HG02943 (cell line): ENCODE results near the gene NPSR1.
"Not testable (repeated sequence)": the region's sequence is repeated elsewhere in the genome, so short reads cannot be mapped to it uniquely, and the experiment has no call there.

ENCODE experiments used
- ATAC-seq: cut with Tn5 transposase; IDR thresholded peaks from one replicate; pipeline ENCODE4 v1.9.1; 2021; ENCODE audit warnings: mild to moderate bottlenecking, low read depth, moderate library complexity; ENCODE audit not compliant: unreplicated experiment

NPSR1 gene

DNA sequence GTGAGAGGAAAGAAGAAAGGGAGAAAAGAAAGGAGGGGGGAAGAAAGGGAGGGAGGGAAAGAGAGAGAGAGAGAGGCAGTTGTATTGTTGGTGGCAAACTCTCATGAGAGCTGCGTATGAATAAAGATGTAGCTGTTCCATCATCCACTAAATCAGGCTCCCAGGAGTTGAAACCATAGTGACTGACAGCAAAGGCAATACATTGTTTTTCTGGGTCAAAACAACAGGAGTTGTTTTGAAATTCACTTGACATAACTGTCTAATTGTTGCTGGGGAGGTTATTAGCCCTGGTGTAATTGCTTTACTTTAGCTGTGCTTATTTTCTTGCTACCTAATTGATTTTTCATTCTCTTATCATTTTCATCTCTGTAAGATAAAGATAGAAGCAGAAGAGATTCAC lies 173.4 kb downstream of the NPSR1 start:
- ATAC-seq, result no peak

DNA sequence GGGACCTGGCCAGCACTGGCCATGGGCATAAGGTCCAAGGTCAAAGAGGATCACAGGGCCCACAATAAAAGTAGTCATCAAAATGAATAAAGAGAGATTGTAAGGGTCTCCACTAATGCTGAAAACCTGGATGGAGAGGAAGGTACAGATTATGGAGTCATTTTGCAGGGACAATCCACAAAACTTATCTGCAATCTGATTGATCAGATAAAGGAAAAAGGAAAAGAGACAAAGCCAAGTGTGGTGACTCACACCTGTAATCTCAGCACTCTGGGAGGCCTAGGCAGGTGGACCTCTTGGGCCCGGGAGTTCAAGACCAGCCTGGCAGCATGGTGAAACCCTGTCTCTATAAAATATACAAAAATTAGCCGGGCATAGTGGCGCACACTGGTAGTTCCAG lies 174.0 kb downstream of the NPSR1 start:
- no peak for ATAC-seq

DNA sequence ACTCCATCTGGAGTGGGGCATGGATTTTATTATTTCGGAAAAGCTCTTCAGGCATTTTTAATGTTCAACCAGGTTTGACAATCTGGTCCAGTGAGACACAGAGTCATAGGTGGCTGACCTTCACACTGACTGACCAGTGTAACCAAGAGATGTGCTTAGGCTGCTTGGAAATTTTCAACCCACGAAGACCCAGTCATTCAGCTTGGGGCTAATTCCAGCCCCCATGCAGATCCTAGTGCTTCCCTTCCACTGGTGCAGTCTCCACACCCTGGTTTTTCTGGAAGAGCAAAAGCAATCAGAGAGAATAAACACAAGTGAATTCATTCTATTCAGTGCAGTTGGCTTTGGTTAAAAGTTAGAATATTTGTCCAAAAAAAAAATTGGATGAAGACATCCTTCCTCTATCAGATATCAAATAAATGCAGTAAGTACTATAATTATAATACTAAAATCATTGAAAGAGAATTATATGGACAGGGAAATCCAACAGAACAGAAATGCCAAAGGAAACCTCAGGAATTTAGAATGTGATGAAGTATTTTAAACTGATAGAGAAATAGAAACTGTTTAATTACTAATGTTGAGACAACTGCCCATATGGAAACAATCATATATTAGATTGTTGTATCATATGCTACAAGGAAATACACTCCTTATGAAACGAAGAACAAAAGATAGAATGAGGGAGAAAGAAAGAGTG lies 178.0 kb downstream of the NPSR1 start:
- ATAC-seq, result no peak

DNA sequence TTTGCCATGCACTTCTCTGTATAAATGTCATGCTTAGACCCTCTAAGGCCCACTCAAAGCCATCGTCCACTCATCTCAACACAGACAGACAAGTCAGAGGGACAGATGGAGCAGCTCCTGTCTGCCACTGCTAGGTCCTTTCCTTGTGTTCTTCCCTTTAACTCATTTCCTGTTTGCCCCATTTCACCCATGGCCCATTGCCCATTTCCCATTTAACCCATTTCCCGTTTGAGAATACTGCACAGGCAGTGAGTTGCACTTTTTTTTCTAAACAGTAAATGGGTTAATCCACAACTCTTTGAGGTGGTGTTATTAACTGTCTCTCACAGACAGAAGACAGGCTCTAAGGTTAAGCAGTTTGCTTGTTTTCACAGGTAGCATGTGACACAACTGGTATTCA lies 179.3 kb downstream of the NPSR1 start:
- no peak for ATAC-seq

DNA sequence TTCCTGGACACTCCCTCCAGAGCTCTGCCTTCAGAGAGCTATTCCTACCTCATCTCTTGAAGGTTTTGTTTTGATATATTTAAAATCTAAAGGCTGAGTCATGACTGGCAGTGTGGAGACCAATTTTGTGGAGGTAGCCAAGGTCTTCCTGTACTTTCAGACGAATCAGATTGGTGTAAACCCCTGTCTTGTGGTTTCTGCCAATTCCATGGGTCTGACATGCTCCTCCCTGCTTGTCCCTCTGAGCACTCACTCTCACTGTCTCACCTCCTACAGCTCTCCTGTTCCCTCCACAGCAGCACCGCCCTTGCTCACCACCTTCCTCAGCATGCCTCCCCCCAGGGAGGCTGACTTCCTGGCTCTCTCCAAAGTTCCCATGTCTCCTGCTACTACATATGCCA lies 179.8 kb downstream of the NPSR1 start:
- no peak for ATAC-seq

DNA sequence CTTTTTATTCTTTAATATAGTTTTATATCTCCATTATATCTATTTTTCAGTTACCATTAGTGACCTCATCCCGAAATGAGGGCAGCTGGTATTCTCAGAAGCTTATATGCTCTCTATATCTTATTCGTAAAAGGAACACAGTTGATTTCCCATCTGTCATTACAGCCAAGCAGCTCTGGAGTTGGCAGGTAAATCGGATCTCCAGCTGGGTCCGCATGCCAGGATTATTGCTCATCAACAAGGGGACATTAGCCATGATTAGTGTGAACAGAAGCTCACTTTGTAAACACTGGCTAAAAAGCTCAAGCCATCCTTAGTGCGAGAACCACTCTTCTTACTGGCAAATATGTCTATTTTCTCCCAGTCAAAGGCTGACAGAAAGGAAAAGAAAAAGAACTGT lies 180.3 kb downstream of the NPSR1 start:
- ATAC-seq, result no peak

DNA sequence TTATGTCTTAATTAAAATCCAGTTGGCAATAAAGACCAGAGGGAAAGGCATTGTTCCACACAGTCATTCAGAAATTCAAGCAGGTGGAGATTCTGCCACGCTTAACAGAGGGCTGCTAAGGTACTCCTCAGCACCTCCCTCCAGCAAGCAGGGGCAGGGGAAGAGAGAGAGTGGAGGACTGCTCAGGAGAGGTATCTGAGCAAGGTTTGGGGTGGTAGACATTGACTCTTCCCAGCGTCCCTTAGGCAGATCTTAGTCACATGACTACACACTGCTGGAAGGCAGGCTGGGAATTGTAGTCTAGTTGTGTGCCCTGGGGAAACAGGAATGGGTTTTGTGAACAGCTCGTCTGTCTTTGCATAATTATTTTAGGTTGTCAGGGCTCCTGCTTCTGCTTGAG lies 181.6 kb downstream of the NPSR1 start:
- ATAC-seq, result no peak

DNA sequence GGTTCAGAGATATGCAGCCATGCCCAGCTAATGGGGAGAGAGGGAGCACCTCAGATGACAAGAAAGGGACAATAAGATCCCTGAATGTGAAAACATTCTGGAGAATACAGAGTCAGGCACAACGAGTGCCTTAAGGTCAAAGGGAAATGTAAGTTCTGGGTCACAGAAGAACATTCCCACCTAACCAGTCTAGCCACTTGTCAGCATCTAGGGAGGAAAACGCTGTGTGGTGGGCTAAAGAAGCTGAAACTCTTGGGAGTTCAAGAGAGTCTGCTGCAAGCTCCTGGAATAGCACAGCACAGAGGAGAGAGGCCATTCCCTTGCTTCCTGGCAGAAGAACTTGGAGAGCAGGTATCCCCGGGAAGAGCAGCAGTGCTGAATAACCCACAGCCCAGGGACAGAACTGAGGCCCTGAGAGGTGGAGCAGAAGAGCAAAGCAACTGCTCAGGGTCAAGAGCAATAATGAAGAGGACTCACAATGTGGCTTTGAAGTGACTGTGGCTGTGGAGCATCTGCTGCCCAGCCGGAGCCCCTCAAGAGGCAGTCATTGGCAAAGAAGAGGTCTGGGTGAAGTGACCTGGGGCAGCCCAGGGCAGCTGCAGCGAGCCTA lies 182.3 kb downstream of the NPSR1 start:
- ATAC-seq, result no peak

DNA sequence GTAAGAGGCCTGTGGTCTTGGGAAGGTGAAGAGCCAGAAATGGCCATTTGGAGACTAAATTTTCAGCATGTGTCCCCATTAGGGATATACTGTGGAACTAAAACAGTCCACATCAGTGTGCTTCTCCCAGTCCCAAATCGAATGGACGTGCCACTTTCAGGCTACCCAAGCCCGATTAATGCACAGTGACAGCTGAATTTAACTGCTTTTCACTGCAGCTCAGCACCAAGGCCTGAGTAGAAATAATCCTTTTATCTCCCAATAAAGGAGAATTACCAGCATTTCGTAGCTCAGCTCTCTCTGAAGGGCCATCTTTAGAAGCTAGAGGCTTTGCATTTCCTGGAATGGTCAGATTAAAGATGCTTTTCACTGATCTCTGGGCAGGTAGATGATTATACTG lies 183.3 kb downstream of the NPSR1 start:
- no peak for ATAC-seq

DNA sequence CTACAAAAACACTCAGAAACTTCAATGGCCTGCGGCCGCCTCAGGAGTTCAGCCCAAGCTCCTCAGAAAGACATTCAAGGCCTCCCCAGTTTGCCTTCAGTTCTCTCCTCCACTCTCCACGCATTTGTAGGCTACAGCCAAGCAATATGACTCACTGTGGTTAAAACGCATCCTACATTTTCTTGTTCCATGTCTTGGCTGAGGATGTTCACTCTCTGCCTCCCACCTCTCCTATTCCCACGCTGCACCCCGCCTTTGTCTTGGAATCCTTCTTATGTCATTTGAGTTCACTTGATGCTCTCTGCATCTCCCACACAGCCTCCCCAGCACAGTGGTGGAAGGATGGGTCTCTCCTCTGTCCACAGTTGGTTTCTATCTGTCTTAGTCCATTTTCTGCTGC lies 184.8 kb downstream of the NPSR1 start:
- no peak for ATAC-seq

DNA sequence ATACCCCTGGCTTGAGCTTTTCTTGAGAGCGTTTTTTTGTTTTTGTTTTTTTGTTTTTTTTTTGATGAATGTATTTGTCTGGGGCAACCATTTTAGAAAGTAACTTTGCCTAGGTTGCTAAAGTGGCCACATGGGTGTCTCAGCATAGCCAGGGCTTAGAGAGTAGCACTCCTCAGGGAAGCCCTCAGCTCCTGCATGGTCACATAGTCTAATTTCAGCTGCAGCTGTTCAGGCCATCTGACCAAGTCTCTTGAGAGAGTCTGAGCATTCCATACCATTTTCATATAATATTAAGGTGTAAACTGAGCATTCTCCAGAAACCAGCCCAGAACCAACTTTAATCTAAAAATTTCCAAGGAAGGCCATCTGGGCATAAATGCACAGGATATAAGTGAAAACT lies 186.4 kb downstream of the NPSR1 start:
- ATAC-seq, result no peak

DNA sequence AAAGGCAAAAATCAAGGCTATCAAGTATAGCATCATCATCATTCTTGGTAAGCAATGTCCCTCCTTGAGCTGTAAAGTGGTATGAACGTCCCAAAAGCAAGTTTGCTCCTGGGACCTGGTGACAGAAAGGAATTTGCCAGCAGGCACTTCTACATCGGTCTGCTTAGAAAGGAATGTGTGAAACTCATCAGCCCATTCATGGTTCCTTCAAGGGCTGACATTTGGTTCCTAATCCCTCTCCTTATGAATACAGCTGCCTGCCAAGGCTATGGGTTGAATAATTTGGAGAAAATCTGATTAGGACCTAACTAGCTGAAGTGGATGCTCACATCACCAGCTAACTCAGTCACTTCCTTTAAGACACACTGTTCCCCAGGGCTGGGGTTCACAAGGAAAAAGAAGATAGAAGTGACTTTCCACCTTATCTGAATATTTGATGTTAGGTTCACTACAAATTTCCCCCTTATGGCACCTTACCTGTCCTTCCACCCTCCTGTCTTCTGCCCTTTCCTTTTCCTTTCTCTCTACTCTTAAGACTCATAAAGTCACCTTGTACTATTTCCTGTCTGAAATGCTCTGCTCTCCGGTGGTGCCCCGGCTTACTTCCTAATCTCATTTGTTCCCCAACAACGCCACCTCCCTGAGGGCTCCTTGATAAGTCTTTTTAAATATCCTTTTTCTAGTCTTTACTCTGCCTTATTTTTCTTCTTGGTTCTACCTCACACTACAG lies 187.1 kb downstream of the NPSR1 start:
- no peak for ATAC-seq

DNA sequence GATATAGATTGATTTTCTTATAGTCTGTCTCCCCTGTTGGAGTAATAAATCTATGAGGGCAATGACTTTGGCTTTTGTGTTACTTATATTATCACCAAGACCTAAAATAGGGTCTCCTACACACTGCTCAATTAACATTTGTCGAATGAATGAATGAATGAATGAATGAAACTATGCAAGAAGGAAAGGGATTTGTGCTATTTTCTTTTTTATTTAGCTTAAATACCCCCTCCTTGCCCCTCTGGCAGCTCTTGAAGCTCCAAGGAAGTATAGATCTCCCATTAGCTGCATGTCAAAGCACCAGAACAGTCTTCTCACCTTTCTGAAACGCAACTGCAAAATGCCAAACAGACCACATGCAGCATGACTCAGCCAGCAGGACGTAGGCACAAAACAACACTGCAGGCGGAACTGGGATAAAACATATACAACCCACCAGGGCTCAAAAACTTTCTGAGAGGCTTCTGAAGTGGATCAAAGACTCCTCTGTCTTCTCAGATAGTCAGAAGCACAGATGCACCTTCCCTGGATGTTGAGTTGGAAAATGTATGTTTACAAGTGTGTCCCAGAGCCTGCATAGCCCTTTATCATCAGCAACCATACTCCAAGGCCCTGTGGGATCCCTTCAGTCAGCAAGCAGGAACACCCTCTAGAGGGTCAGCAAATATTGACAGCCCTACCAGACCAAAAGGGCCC lies 187.8 kb downstream of the NPSR1 start:
- ATAC-seq, result no peak

DNA sequence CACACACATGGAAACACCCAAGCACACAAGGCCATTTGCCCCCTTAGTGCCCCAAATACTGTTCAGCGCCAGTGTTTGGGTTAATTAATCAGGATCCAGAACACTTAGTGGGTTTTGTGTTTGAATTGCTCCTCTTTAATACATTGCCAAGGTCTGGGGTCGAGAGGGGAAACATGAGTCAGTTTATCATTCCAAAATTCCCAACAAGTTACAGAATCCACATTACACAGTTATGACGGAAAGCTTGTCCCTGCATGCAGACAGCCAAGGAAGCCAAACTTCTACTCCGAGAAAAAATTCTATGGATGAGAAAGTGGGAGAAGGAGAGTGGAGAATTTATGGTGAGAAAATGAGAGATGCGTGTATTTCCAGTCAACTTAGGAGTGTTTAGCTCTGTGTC lies 189.0 kb downstream of the NPSR1 start:
- no peak for ATAC-seq

DNA sequence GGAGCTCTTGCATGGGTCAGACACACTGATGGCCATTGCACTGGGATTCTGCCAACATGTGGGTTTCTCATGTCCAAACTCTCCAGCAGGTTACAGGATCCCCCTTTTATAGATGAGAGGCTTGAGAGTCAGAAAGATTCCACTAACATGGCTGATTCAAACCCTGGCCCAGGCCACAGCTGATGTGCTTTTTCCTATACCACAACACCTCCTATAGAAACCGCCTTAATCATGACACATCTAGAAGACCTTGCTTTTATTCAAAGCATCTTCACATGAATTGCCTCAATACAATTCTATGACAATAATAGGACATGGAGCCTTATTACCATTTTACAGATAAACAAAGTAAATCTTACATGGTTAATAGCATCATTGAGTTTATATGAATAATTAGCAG lies 190.7 kb downstream of the NPSR1 start:
- ATAC-seq, result no peak

DNA sequence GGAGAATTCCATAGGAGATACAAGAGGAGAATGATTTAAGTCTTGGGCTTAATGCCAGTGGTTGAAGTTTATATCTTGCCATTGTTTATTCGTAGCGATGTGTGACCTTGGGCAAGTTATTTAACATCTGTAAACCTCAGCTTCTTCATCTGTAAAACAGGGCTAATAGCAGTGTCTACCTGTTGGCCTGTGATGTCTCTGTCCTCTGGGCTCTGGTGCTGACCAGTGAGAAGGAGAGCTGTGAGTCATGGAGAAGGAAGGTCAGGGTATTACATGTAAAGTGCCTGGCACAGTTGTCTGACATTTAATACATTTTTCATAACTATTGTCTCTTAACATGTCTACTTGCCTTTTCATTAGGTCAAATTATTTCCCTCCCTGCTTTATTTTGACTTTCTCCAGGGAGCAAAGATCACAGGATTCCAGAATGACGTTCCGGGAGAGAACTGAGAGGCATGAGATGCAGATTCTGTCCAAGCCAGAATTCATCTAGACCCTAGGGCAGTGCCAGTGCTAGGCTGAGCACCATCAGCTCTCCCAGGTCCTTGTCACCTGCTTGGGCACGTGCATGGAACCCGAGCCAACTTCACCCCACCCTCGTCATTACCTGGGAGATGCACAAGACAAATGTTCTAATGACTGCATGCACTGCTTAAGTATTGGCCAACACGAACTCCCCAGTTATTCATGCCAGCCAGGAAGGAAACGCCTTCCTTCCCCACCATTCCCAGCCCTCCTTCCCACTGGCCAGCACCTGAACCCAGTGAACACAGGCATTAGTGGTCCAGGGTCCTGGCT lies 191.3 kb downstream of the NPSR1 start:
- no peak for ATAC-seq

DNA sequence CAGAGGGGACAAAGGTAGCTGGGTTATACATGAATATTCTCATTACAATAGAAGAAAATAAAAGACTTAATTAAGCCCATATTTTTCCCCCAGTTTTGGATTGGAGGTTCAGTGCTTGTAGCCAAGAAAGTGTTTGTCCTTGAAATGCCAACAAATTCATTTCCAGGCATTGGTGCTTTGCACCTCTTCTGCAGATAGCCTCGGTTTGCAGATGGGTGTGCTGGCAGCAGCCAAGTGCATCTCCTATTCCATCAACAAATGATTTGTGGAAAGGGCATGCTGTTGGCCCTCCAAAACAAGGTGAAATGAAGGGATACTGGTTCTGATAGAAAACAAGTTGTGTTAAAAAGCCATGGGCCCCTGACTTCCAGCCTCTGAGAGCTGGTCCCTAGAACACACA lies 192.0 kb downstream of the NPSR1 start:
- ATAC-seq, result no peak

DNA sequence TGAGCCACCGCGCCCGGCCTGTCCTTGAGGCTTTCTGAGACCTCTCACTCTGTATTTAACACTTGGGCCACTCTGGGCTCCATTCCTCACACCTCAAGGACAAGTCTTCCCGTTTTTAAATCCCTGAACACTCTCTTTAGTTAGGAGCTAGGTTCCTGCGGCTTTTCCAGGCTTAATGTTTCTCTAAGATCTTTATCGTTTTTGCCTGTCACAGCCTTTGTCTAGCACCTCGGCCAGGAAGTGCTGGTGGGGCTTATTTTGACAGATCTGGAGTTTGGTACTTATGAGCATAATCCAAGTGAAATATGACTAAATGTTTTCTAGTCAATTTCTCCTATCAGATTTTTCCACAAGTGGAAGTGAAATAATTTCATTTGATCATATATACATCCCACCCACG lies 192.7 kb downstream of the NPSR1 start:
- no peak for ATAC-seq

DNA sequence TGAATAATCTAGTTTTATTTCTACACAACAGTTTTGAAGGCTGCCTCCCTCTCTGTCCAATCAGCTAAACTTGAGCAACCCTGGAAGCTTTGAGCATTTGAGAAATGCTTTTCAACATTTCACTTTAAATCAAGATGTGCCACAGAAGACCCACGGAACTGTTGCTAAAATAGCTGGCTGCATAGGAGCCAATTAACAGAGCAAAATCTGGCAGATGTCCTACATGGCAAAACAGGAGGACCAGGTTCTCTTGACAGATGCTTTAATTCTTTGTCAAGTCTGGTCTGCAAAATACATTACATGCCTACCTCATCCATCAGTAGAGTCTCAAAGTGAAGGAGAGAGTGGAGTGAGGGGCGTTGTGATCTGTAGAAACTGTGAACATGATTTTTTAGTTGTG lies 193.4 kb downstream of the NPSR1 start:
- no peak for ATAC-seq

DNA sequence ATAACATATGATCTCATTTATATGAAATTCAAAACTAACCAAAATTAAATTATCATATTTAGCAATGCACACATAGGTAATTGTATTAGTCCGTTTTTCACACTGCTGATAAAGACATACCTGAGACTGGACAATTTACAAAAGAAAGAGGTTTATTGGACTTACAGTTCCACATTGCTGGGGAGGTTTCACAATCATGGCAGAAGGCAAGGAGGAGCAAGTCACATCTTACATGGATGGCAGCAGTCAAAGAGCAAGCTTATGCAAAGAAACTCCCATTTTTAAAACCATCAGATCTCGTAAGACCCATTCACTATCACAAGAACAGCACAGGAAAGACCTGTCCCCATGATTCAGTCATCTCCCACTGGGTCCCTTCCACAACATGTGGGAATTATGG lies 200.4 kb downstream of the NPSR1 start:
- ATAC-seq, result not testable (repeated sequence)

DNA sequence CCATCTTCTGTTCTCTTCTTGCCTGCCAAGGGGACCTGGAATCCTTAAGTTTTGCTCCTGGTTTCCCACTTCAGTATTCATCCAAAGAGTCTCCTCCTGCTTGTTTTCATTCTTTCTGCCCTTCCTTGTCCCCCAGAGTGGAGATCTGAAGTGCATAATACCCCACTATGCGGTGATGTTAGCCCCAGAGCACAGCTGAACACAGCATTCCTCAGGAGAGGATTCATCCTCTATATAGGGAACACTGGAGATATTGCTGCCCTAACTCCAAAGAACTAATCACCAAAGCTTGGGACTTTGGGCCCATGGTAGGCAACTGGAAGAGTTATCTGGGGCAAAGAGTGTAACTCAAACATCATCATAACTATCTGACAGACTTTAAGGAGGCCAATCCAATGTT lies 201.3 kb downstream of the NPSR1 start:
- ATAC-seq, result not testable (repeated sequence)
